ENCODE data around the gene SLC13A4. TPM values are rescaled to one million over a fixed set of nuclear protein-coding genes. Genes with fewer than 3 reads are reported as not detected.

The SLC13A4 gene
- total RNA-seq, 6 donors from 2014 or later: 0.20 to 0.30 TPM; not detected in 4

DNA sequence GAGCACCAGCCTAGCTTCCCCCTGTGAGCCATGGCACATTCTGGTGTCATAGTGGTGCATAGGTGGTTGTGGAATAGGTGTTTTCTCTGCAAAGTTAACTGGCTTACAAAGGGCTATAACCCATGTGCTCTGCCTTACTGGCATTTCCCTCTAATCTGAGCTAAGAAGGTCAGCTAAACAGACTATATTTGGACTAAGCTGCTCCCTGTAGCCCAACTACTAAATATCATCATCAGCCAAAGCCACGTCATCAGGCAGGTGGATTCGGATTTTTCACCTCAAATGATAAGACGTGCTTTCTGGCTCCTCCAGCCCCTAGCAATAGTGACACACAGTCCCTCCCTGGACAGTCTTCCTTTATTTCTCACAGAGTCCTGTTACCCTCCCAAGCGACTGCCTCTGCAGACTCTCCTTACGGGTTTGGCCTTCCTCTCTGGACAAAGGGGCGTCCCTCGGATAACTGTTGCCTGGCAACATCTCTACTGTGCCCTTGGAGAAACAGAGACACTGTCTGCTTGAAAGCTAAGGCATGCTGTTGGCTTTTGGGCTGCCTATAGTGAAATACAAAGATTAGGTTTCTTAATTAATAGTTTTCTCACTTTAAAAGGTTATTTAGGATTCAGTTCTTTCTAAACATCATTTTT lies 9.1 kb downstream of the SLC13A4 start:
- Histone ChIP-seq H3K36me3 (no peaks in the 10 kb centered on the region), H3K9me3 (no peaks in the 10 kb centered on the region), H3K4me3 (no peak overlapping the region), H3K4me1 (no peaks in the 10 kb centered on the region), H3K27me3 (no peaks in the 10 kb centered on the region), H3K27ac (no peak overlapping the region)
- TF ChIP-seq POLR2A (IDR thresholded peaks at IDR 0.05): no peak
- TF ChIP-seq POLR2AphosphoS5 (IDR thresholded peaks at IDR 0.05): no peak
- TF ChIP-seq, protein P1, sequence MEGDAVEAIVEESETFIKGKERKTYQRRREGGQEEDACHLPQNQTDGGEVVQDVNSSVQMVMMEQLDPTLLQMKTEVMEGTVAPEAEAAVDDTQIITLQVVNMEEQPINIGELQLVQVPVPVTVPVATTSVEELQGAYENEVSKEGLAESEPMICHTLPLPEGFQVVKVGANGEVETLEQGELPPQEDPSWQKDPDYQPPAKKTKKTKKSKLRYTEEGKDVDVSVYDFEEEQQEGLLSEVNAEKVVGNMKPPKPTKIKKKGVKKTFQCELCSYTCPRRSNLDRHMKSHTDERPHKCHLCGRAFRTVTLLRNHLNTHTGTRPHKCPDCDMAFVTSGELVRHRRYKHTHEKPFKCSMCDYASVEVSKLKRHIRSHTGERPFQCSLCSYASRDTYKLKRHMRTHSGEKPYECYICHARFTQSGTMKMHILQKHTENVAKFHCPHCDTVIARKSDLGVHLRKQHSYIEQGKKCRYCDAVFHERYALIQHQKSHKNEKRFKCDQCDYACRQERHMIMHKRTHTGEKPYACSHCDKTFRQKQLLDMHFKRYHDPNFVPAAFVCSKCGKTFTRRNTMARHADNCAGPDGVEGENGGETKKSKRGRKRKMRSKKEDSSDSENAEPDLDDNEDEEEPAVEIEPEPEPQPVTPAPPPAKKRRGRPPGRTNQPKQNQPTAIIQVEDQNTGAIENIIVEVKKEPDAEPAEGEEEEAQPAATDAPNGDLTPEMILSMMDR (IDR thresholded peaks at IDR 0.05): no peak
- no peak for TF ChIP-seq EP300 (IDR thresholded peaks at IDR 0.05)
- DNase-seq (no peak), ATAC-seq (ENCODE audit: low FRiP score in 2 of 2) (no peak)
- WGBS, 2 donors: 70 to 77% methylated on average over 7 of the region's 7 CpGs

DNA sequence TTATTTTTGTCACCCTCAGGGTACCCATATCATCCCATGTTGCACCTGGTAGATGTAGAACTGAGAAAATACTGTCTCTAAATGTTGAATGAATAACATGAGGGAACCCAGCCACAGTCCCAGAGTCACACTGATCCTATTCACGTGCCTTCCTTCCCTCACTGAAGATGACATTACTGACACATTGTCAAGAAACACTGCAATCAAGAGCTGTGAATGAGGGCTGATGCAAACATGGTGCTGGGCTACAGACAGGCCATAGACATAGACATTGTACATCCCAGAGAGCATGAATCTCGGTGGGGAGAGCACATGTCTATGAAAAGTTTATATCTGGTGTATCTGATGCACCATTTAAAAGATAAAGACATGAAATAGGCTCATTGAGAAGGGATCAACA lies 9.8 kb downstream of the SLC13A4 start:
- ATAC-seq (ENCODE audit: low FRiP score in 2 of 2) (no peak), DNase-seq (no peak)
- H3K9me3 ChIP-seq: no peaks in the 10 kb centered on the region
- H3K36me3 ChIP-seq: no peaks in the 10 kb centered on the region
- TF ChIP-seq POLR2AphosphoS5 (IDR thresholded peaks at IDR 0.05) (no peak), POLR2A (IDR thresholded peaks at IDR 0.05) (no peak), EP300 (IDR thresholded peaks at IDR 0.05) (no peak)
- TF ChIP-seq, protein P1 (IDR thresholded peaks at IDR 0.05): no peak
- H3K4me3 ChIP-seq: no peak overlapping the region
- H3K4me1 ChIP-seq: peaks cover 0 to under 1% (median 0%) of the 10 kb centered on the region in 4 donors
- H3K27me3 ChIP-seq: no peaks in the 10 kb centered on the region
- no peak overlapping the region for H3K27ac ChIP-seq
- WGBS, 2 donors: 84 to 87% methylated on average over 2 of the region's 2 CpGs

DNA sequence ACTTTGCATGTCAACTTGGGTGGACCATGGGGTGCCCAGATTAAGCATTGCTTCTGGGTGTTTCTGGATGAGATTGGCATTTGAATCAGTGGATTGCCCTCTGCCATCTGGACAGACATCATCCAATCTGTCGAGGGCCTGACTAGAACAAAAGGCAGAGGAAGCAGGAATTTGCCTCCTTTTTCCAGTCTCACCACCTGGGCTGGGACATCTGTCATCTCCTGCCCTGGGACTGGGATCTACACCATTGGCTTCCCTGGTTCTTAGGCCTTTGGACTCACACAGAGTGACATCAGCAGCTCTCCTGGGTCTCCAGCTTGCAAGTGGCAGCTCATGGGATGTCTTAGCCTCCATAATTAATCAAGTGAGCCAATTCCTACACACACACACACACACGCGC lies 10.3 kb downstream of the SLC13A4 start:
- H3K9me3 ChIP-seq: no peaks in the 10 kb centered on the region
- H3K4me3 ChIP-seq: no peak overlapping the region
- no peaks in the 10 kb centered on the region for H3K36me3 ChIP-seq
- no peak overlapping the region for H3K27ac ChIP-seq
- H3K27me3 ChIP-seq: no peaks in the 10 kb centered on the region
- peaks cover 0 to 5% (median 0%) of the 10 kb centered on the region in 4 donors for H3K4me1 ChIP-seq
- TF ChIP-seq POLR2AphosphoS5 (IDR thresholded peaks at IDR 0.05): no peak
- TF ChIP-seq EP300 (IDR thresholded peaks at IDR 0.05): no peak
- TF ChIP-seq POLR2A (IDR thresholded peaks at IDR 0.05): no peak
- TF ChIP-seq, protein P1 (IDR thresholded peaks at IDR 0.05): no peak
- ATAC-seq (ENCODE audit: low FRiP score in 2 of 2): no peak
- WGBS, 2 donors: 69 to 76% methylated on average over 3 of the region's 3 CpGs
- no peak for DNase-seq

DNA sequence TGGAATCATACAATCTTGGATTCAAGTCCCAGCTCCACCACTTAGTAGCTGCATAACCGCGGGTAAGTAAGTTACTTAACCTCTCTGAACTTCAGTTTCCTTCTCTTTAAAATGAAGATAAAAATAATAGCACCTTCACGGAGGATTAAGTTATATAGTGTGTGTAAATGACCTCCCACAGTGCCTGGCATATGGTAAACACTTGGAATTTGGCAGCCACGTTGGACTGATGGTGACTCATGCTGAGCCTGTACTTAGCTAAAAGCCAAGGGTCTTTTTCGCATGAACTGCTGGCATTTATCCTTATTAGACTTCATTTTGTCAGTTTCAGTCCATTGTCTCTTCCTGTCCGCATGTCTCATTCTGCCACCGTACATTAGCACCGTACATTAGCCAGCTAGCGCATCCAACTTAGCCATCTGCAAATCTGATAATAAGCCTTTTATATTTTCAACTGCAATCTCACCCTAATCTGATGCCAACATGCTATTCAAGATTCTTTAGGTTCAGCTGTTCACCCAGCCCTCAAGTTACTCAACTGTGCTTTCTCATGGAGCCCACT lies 11.2 kb downstream of the SLC13A4 start:
- H3K4me3 ChIP-seq: no peak overlapping the region
- WGBS, 2 donors: 62 to 66% methylated on average over 9 of the region's 9 CpGs
- H3K27me3 ChIP-seq: no peaks in the 10 kb centered on the region
- H3K9me3 ChIP-seq: no peaks in the 10 kb centered on the region
- TF ChIP-seq EP300 (IDR thresholded peaks at IDR 0.05) (no peak), POLR2A (IDR thresholded peaks at IDR 0.05) (no peak), POLR2AphosphoS5 (IDR thresholded peaks at IDR 0.05) (no peak)
- TF ChIP-seq, protein P1 (IDR thresholded peaks at IDR 0.05): no peak
- H3K36me3 ChIP-seq: no peaks in the 10 kb centered on the region
- H3K4me1 ChIP-seq: peaks cover 0 to 6% (median 0%) of the 10 kb centered on the region in 4 donors
- ATAC-seq (ENCODE audit: low FRiP score in 2 of 2) (no peak), DNase-seq (no peak)
- no peak overlapping the region for H3K27ac ChIP-seq

DNA sequence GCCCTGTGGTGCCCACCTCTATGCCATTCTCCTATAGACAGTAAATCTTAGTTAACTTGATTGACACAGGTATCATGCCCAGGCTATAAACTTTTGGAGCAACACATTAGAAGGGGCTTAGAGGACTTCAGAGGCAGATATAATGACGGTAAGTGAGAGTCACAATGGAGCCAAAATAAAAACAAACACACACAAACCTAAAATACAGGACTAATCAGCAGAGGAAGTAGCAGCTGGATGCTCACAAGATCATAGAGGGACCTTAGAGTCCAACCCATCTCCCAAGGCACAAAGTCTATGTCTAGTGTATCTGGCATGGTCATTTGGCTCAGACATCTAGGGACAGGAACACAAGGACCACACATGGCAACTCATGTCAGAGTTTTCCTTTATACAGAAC lies 12.3 kb downstream of the SLC13A4 start:
- no peak for DNase-seq
- Histone ChIP-seq H3K4me1 (peaks cover 0 to 6% (median 2%) of the 10 kb centered on the region in 4 donors), H3K27ac (no peak overlapping the region), H3K4me3 (no peak overlapping the region), H3K36me3 (no peaks in the 10 kb centered on the region), H3K9me3 (no peaks in the 10 kb centered on the region), H3K27me3 (no peaks in the 10 kb centered on the region)
- WGBS, 2 donors: 91 to 94% methylated on average over 1 of the region's 1 CpG
- no peak for ATAC-seq (ENCODE audit: low FRiP score in 2 of 2)
- no peak for TF ChIP-seq EP300 (IDR thresholded peaks at IDR 0.05)
- no peak for TF ChIP-seq POLR2A (IDR thresholded peaks at IDR 0.05)
- TF ChIP-seq, protein P1 (IDR thresholded peaks at IDR 0.05): no peak
- no peak for TF ChIP-seq POLR2AphosphoS5 (IDR thresholded peaks at IDR 0.05)

Measured in upper lobe of left lung (tissue), 6 donors.